ENCODE measurements around the gene SMPDL3A.

SMPDL3A gene

GRCh38 chr6:122808121-122808885 is 19.2 kb downstream of the SMPDL3A start:
- DNase-seq, result no peak

DNA sequence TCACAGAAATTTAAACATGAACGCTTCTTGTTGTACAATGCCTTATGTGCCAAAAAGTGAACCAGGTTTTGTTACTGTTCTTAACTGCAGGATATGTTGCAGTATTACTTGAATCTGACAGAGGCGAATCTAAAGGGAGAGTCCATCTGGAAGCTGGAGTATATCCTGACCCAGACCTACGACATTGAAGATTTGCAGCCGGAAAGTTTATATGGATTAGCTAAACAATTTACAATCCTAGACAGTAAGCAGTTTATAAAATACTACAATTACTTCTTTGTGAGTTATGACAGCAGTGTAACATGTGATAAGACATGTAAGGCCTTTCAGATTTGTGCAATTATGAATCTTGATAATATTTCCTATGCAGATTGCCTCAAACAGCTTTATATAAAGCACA is 19.9 kb downstream of the SMPDL3A start:
- no peak for DNase-seq

DNA sequence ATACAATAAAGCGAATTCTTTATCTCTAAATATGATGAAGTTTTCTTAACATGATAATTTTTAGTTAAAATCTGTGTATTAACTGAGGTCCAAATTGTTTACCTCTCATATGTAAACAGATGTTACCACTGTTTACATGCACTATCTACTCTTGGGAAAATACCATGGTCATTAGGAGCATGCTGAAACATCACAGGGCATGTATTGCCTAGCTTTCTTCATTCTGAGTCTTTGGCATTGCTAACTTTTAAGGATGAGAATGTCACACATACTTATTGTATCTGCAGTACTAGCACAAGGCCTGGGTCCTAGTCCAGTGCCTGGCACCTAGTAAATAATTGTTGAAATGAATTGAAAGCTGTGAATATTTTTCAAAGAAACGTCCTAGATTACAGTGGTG is 20.6 kb downstream of the SMPDL3A start:
- no peak for DNase-seq

DNA sequence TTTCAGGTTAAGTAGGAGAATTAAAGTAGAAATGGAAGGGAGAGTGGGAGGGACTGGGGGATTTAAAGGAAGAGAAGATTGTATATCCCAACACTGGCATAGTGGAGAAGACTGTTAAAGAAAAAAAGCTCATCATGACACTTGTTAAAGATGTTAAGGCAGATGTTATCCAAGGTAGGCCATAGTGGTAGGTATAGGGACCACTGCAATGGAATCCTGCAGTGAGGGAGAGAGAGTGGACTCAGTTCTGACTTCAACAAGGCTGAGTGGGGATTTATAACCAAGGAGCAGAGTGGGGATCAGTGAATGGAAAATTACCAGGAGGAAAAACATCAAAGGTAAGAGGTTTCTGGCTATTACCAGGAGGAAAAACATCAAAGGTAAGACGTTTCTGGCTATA is 21.1 kb downstream of the SMPDL3A start:
- DNase-seq, result no peak

DNA sequence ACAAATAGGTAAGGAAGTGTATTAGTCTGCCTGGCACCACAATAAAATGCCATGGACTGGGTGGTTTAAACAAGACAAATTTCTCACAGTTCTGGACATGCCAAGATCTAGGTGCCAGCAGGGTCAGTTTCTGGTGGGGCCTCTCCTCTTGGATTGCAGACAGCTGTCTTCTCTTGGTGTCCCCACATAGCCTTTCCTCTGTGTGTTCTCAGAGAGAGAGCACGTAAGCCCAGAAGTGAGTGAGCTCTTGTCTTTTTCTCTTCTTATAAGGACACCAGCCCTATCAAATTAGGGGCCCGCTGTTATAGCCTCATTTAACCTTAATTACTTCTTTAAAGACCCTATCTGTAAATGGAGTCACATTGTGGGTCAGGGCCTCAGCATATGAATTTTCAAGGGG is 28.3 kb downstream of the SMPDL3A start:
- DNase-seq, result no peak

DNA sequence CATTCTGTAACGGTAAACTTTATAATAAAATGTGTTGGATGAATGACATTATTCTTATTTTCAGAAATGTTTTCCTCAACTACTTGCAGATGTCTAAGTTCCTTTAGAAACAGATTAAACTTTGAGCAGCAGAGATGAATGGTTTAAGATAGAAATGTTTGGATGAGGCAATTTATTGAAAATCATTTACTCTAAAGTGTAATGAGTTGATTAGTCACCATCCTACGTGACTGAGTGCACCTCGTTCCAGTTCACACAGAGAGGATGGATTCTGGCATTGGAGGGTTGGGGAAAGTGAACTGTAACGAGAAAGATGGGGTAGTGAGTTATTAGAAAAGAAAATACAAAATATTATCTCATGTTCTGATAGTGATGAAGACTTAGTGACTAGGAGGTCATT is 28.7 kb downstream of the SMPDL3A start:
- no peak for DNase-seq

DNA sequence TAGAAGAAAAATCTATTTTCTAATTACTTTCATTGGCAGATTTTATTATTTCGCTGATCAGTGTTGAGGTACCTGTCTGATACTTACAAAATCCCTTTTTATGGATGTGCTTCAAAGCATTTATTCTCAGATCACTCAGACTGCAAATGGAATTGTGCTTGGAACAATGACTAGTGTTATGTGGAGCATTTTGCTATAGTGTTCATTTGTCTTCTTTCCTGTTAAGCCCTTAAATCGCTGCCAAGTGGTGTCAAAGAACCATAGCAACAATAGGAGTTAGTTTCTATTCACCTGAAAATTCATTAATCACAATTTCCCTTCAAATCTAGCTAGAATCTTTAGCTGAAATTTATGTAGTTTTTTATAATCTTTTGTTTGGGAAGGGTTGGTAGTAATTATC is 29.8 kb downstream of the SMPDL3A start:
- no peak for DNase-seq

- DNase-seq, result no peak
Observed at GRCh38 chr6:122821095-122821494, 32.0 kb downstream of the SMPDL3A start.

GRCh38 chr6:122825163-122825562 is 36.1 kb downstream of the SMPDL3A start:
- no peak for DNase-seq

DNA sequence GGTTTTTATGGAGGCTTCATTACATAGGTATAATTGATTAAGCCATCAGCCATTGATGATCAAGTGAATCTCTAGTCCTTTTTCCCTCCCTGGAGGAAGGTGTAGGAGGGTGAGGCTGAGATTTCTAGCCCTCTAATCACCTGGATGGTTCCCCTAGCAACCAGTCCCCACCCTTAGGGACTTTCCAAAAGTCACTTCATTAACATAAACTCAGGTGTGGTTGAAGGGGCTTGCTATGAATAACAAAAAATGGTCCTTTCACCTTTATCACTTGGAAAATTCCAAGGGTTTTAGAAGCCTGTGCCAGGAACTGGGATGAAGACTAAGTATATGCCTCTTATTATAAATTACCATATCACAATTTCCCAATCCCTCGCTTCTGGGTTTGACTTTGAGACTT is 40.4 kb downstream of the SMPDL3A start:
- DNase-seq, result no peak

- no peak for DNase-seq
Observed at GRCh38 chr6:122831511-122831910, 42.5 kb downstream of the SMPDL3A start.

DNA sequence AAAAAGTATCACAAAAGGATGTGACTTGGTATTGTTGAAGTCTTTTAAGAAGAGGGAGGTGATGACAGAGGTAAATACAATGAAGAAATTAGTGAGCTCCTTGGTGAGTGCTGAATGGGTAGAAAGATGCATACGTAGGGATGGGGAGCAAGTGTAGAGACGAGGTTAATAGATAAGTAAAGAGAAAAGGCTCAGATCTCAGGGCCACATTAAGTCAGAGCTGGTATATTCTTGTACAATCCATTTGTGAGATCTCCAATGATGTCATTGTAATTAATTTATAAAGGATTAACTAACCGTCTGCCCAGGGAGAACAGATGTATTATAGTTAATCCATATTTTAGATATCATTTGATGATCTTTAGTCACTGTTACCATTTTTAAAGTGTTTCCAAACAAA is 43.4 kb downstream of the SMPDL3A start:
- DNase-seq, result no peak

- DNase-seq, result no peak
Observed at GRCh38 chr6:122833021-122833491, 44.0 kb downstream of the SMPDL3A start.

- no peak for DNase-seq
Observed at GRCh38 chr6:122838060-122838780, 49.2 kb downstream of the SMPDL3A start.

DNA sequence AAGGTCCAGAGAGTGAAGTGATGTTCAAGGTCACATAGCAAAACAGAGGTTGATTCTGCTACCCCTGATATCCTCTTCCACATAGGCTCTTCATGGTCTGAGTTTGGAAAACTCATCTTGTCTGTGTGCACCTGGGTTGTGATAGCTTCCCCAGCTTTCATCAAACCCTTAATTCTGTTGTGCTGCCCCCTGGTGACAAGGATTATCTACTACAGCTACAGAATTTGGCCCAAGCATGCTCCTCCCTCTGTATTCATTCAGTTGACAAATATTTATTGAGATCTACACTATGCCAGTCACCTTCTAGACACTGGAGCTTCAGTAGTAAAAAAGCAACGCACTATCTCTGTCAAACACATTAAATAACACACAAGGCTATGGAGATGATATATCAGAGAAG is 50.4 kb downstream of the SMPDL3A start:
- DNase-seq, result peak; percentile 23

DNA sequence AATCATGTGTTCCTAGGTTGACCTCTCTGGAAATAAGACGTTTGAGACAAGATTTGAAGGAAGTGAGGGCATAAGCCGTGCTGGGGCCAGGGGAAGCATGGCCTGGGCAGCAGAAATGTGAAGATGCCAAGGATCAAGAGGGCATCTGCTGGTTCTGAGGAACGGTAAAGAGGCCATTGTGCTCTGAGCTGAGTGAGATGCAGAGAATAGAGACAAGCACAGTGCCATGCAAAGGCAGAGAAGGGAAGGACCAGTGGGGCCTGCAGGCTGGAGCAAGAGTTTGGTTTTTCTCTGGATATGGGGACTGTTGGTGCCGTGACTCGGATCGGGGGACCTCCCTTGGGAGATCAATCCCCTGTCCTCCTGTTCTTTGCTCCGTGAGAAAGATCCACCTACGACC is 50.8 kb downstream of the SMPDL3A start:
- no peak for DNase-seq

DNA sequence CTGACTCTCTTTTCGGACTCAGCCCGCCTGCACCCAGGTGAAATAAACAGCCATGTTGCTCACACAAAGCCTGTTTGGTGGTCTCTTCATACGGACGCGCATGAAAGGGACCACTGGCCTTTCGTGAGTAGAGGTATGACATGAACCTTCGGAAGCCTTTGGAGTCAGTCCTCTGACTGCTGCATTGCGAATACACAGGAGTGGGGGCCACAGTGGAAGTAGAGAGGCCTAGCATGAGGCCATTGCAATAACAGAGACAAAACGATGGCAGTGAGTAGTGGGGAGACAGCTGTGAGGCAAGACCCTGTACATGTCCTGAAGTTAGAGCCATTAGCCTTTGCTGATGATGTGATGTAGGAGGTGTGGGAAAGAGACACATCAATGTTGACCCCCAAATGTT is 56.4 kb downstream of the SMPDL3A start:
- DNase-seq, result no peak

DNA sequence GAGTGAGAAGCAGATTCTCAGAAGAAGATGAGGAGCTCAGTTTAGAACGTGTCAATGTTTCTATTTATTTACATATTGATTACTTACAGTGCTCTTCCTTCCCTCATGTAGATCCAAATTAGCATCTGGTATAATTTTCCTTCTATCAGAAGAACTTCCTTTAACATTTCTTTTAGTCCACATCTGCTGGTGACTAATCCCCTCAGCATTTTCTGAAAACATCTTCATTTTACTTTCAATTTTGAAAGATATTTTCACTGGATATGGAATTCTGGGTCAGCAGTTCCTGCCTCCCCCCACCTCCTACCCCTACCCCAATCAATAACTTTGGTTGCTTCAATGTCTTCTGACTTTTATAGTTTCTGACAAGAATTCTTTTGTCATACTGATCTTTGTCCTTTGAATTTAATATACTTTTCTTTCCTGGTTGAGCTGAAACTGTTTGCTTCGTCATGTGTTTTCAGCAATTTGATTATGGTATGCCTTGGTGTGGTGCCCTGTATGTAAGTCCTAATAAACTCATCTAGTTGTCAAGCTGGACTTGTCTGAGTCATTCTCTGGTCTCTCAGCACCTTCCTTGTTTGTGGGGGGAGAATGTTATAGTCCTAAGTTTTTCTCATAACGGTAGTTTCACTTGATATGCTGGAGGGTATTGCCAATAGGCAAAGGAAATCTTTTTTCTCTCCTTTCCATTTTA is 57.0 kb downstream of the SMPDL3A start:
- no peak for DNase-seq

DNA sequence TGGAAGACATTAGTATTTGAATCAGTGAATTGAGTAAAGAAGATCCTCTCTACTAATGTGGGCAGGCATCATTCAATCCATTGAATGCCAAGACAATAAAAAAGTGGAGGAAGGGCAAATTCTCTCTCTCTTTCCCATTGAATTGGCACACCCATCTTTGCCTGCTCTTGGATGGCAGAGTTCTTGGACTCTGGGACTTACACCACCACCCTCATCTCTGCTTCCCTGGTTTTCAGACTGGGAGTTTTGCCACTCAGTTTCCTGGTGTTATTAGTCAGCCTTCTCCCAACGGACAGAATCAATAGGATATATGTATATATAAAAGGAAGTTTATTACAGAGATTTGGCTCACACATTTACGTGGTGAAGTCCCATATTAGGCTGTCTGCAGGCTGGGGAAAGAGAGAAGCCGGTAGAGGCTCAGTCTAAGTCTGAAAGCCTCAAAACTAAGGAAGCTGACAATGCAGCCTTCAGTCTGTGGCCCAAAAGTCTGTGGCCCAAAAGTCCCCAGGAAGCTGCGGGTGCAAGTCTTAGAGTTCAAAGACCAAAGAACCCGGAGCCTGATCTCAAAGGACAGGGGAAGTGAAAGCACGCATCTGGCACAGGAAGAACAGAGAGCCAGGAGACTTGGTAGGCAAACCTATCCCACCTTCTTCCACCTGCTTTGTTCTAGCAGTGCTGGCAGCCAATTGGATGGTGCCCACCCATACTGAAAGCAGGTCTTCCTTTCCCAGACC is 64.4 kb downstream of the SMPDL3A start:
- DNase-seq, result no peak

Data from activated CD4-positive, alpha-beta T cell treated with anti-CD3 and anti-CD28 coated beads, Interleukin-2, amount 50 U/mL, for 1 hour (primary cell).